HG03045 (cell line): Measurements from ENCODE around the gene ZFAND3.
"Not testable (repeated sequence)": the region's sequence is repeated elsewhere in the genome, so short reads cannot be mapped to it uniquely, and the experiment has no call there.

Experiments
- ATAC-seq: cut with Tn5 transposase; IDR thresholded peaks from one replicate; pipeline ENCODE4 v1.9.1; 2021; ENCODE audit warnings: mild to moderate bottlenecking, moderate library complexity; ENCODE audit not compliant: unreplicated experiment

ZFAND3 gene

DNA sequence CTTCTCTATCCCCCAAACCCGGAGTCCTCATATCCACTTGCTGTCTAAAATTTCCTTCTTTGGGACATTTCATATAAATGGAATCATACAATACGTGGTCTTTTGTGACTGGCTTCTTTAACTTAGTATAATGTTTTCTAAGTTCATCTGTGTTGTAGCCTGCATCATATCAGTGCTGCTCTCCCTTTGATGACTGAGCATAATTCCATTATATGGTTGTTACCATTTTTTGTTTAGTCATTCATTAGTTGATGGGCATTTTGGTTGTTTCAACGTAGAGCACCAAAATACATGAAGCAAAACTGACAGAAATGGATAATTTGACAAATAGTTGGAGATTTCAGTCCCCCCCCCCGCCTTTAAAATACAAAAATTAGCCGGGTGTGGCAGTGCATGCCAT lies 71.5 kb downstream of the ZFAND3 start:
- no peak for ATAC-seq

DNA sequence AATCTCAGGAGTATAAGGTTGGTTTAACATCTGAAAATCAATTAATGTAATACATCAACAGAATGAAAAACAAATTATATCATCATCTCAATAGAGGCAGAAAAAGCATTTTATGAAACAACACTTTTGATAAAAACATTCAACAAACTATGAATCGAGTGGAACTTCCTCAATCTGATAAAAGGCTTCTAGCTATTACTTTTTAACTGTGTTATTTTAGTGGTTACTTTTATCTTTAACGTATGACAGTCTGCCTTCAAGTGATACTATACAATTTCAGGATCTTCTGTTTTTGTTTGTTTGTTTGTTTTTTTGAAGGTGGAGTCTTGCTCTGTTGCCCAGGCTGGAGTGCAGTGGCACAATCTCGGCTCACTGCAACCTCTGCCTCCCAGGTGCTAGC lies 73.7 kb downstream of the ZFAND3 start:
- no peak for ATAC-seq

DNA sequence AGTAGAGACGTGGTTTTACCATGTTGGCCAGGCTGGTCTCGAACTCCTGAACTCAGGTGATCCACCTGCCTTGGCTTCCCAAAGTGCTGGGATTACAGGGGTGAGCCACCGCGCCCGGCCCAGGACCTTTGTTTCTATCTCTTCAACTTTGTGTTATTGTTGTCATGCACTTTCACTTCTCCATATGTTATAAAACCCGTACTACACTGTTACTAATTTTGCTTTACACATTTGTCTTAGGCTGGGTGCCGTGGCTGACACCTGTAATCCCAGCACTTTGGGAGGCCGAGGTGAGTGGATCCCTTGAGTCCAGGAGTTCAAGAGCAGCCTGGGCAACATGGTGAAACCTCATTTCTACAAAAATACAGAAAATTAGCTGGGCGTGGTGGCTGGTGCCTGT lies 74.2 kb downstream of the ZFAND3 start:
- not testable (repeated sequence) for ATAC-seq

DNA sequence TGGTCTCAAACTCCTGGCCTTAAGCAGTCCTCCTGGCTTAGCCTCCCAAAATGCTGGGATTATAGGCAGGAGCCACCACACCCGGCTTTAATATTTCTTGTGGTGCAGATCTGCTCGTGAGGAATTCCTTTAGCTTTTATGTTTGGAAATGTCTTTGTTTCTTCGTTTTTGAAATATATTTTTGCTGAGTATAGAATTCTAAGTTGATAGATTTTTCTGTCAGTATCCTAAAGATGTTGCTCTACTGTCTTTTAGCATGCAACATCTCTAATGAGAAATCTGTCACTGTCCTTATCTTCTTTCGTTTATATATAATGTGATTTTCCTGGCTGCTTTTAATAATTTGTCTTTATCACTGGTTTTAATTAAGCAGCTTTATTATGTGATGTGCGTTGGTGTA lies 75.1 kb downstream of the ZFAND3 start:
- ATAC-seq = no peak

DNA sequence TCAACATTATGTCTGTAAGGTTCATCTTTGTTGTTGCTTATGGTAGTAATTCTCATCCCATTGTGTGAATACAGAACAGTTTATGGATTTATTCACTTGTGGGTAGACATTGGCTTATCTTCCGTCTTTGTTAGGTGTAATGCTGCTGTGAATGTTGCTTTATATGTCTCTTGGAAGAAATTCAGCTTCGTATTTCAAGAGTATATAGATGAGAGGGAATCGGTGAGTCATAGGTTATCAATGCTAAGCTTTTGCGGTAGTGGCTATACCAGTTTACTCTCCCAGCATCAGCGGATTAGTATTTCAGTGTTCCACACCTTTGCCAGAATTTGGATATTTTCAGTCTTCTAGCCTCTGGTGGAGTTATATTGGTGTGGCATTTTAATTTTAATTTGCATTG lies 77.8 kb downstream of the ZFAND3 start:
- no peak for ATAC-seq

DNA sequence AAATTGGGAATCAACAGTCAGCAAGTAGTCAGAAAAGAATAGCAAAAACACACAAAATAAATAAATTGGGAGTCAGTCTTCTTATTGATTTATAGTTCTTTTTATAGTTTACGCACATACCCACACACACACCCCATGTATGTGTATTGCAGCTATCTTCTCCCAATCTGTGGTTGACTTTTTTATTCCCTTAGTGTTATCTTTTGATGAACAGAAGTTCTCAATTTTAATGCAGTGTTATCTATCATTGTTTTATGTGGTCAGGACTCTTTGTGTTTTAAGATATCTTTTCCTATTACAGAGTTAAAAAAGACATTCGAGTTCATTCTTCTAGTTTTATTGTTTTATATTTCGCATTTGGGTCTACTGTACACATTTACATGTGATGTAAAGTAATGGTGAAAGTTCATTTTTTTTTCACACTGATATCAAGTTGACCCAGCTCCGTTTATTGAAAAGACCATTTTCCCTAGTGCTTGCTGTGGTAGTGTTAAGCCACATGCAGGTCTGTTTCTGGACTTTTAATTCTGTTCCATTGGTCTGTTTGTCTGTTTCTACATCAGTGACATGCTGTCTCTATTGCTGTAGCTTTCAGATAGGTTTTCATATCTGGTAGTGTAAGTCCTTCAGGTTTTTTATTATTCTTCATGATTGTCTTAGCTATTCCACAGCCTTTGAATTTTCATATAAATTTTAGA lies 78.4 kb downstream of the ZFAND3 start:
- ATAC-seq = no peak

DNA sequence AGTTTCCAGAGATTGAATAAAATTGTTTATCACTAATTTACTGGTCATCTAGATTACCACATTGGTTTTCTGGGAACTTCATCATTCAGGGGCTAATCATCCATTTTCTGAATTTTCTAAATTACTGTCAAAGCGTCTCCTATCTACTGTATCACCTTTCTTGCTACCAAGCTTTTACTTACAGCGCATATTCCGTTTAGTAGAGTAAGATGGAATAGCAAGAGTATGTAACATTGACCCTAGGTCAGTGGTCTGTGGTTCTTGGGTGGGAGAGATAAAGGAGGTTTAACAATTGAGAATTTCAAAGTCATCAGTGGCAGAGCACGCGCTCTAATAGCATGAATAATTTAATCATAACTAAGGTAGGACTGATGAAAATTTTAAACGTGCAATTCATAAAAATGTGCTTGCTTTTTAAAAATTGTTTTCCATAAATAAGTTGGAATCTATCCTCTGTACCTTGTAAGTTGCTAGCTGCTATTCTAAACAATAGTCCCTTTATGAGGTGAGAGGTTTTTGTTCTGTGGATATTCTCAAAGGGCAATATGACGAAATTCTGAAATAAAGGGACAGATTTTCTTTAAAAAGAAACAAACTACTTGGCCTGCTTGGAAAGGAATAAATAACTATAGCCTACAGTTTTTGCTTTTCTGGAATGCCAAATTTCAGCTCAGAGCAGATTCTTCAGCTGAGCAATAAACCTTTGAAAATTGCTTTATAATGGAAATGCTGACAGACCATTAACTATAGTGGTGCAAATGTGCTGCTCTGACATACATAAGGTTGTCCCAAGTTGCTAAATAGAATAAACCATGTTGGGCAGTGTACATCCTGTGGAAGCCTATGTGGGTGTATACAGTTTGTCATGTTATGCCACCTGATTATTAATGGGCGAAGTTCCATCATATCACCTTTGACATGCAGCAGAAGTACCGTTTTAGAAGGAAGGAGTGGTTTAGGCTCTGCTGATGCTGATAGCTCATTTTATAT lies 84.1 kb downstream of the ZFAND3 start:
- ATAC-seq = no peak

DNA sequence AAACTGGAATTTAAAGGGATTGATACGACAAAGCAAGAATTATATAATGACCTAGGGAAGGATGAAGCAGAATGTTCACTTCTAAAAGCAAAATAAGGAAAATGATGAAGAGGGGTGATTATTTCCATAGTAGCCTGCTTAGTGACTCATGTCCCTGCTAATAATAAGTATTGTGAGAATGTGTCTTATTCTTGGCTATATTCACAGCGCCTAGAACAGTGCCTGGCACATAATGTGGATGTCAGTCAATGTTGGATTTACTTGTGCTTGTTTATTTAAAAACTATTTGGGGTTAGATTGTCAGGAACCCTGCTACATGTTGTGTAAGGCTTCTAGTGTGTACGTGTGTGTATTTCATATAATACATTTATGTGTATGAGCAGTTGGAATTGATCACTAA lies 85.1 kb downstream of the ZFAND3 start:
- ATAC-seq = no peak

DNA sequence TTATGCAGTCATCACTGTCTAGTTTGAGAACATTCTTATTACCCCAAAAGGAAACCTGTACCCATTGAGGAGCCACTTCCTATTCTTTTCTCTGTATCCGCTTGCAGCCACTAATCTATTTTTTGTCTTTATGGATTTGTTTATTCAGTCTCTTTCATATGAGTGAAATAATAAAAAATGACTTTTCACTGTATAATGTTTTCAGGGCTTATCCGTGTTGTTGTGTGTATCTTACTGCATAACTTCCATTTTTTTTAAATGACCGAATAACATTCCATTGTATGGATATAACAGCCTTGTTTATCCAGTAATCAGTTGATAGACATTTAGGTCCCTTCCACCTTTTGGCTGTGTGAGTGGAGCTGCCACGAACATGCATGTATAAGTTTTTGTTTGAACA lies 86.6 kb downstream of the ZFAND3 start:
- ATAC-seq = no peak

DNA sequence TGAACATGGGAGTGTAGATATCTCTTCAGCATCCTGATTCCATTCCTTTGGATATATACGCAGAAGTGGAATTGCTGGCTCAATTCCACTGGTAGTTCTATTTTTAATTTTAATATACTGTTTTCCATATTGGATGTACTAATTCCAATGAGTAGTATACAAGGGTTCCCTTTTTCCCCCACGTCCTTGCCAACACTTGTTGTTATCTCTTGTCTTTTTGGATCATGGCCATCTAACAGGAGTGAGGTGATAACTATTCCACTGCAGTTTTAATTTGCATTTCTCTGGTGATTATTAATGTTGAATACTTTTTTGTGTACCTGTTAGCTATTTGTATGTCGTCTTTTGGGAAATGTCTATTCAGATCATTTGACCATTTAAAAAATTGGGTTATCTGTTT lies 91.5 kb downstream of the ZFAND3 start:
- ATAC-seq = no peak

DNA sequence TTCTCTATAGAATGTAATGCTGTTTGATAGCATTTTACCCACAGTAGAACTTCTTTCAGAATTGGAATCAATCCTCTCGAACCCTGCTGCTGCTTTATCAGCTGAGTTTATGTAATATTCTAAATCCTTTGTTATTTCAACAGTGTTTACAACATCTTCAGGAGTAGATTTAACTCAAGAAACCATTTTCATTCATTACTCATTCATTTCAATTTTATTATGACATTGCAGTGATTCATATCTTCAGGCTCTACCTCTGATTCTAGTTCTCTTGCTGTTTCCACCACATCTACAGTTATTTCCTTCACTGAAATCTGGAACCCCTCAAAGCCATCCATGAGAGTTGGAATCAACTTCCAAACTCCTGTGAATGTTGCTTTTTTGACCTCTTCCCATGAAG lies 93.7 kb downstream of the ZFAND3 start:
- no peak for ATAC-seq

DNA sequence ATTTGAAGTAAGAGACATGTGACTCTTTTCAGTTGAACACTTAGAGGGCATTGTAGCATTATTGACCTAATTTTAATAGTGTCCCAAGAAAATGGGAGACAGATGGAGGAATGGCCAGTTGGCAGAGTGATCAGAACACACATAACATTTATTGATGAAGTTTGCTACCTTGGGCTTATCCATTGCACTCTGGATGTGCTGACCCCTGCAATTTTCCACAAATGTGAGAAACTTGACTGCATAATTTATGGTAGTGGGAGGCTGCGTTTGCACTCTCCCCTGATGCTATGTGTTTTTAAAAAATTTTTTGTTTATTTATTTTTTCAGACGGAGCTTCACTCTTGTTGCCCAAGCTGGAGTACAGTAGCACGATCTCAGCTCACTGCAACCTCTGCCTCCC lies 95.9 kb downstream of the ZFAND3 start:
- no peak for ATAC-seq

DNA sequence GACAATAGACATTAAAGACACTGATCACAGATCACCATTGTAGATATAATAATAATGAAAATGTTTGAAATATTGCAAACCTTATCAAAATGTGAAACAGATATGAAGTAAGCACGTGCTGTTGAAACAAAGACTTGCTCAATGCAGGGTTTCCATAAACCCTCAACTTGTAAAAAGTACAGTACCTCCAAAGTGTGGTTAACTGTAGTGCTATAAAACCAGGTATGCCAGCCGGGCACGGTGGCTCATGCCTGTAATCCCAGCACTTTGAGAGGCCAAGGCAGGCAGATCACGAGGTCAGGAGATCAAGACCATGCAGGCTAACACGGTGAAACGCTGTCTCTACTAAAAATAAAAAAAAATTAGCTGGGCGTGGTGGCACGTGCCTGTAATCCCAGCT lies 96.6 kb downstream of the ZFAND3 start:
- ATAC-seq = no peak

DNA sequence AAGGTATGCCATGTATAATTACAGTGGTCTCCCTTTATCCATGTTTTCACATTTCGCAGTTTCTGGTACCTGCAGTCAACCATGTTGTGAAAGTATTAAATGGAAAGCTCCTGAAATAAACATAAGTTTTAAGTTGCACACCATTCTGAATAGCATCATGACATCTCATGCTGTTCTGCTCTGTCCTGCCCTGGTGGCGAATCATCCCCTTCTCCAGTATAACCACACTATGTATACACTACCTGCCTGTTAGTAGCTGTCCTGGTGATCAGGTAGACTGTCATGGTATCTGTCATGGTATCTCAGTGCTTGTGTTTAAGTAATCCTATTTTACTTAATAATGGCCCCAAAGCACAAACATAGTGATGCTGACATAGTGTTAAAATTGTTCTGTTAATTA lies 97.1 kb downstream of the ZFAND3 start:
- no peak for ATAC-seq

DNA sequence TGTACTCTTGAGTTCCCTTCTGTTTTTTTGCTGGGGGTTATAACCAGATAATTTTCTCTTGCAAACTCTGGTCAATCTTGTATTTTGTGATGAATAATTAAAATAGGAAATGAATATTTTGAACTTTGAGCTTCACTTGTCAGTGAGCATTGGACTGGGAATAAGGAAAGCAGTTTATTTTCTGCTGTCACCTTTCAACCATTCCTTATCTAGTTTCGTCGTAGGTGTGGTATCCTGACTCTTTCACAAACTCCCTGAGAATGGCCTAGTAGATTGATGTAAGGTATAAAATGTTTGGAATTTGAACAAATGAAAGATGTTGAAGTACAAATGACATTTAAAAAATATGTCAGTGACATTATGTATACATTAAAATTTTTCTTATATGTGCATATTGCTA lies 98.0 kb downstream of the ZFAND3 start:
- no peak for ATAC-seq

DNA sequence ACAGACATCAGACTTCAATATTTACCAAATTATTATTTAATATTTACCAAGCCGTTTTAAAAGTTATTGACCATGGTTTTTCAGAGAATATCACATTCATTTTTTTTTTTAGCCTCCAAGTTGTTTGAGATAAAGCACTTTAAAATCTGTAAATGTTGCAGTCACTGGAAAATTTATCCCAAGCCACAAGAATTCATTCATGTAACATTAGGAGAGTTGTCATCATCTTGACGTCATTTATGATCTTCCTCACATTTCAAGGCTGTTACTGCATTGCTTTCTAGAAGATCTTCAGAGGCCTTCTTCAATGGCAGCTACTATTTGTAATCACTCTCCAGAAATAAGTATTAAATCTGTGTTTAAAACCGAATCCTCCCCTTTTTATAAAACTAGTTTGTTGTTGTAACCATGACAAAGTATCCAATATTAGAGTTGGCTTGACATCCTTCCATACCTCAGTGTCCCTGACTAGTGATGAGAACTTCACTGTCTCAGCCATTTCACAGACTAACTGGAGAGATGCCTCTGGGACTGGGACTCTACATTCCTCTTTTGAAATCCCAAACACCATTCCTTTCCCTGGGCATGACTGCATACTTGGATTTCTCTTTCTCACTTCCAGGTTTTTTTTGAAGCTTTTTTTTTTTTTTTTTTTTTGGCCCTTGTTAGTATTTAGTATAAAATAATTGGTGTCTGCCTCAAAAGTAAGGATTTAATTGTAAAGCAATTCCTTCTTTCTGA lies 100.1 kb downstream of the ZFAND3 start:
- ATAC-seq = no peak

DNA sequence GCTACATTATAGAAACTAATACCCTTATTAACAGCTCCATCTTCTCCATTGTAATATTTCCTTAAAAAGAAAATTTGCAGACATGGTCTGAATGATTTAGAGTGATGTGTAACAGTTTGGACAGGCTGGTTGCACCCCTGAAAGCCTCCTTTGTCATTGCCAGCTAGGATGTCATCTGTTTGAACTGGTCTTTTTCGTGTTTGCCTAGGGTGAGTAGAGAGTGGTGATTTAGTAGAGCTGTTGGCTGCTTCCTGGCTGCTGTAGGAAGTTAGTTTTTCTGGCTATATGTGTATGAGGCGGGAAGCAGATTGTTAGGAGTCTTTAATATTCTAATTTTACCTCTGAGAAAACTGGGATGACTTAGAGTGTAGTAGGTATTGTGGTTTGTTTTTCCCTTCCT lies 101.1 kb downstream of the ZFAND3 start:
- no peak for ATAC-seq

DNA sequence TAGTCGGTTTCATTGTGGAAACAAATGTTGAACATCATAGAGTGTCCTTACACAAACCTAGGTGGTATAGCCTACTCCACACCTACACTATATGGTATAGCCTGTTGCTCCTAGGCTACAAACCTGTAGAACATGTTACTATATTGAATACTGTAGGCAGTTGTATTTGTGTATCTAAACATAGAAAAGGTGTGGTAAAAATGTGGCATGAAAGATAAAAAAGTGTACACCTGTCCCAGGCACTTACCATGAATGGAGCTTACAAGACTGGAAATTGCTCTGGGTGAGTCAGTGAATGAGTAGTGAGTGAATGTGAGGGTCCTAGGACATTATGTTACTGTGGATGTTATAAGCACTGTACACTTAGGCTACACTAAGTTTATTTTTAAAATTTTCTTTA lies 103.0 kb downstream of the ZFAND3 start:
- no peak for ATAC-seq

DNA sequence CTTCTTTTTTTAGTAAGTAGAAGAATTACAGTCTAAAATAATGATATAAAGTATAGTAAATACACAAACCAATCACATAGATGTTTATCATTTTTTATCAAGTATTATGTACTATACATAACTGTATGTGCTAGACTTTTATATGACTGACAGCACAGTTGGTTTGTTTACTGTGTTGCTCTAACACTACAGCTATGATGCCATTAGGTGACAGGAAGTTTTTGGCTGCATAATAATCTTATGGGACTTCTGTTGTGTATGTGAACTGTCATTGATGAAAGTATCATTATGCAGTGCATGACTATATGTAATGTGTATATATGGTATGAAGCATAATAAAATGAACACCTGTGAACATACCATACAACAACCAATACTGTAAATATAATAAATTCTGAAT lies 104.0 kb downstream of the ZFAND3 start:
- ATAC-seq = no peak

DNA sequence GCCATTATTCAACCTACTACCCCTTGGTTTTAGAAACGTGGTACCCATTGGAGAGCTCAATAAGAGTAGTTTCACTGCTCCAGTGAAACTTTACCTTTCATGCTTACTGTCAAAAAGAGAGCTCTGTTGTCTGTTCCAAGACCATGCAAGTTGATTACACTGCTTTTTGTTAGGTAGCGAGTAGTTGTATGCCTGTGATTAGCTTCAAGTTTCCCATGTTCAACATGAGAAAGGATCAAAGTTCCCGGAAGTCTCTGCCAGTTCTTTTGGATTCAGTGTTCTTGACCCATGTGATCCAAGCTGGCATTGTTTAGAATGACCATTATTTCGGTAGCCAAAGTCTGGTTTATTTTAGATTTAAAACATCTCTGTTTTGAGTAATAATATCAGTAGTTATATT lies 107.1 kb downstream of the ZFAND3 start:
- ATAC-seq = no peak

DNA sequence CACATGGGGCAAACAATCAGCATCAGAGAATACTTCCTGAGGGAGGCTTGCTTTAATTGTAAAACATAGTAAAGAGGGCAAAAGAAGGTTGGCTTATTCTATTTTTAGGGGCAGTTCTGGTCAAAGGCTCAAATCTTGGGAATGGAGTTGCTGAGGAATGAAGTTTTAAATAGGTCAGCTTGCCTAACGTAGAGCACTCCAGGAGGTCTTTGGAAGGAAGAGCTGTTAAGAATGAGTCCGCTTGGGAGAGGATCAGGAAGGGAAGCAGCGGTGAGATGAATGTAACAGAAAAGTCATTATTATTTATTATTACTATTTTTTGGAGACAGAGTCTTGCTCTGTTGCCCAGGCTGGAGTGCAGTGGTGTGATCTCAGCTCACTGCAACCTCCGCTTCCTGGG lies 108.7 kb downstream of the ZFAND3 start:
- ATAC-seq = no peak
